ENCODE data around the gene TUBA4A.
"Not testable (repeated sequence)": the region's sequence is repeated elsewhere in the genome, so short reads cannot be mapped to it uniquely, and the experiment has no call there.

Gene TUBA4A

GRCh38 chr2:219292616-219293015, 38.9 kb upstream of the TUBA4A start:
- Histone ChIP-seq H3K9me3 (ENCODE audit: control insufficient read depth in 1 of 2, low read length in 2 of 2) (no peaks in the 10 kb centered on the region), H3K36me3 (ENCODE audit: control insufficient read depth in 1 of 2, insufficient read depth in 2 of 2, low read length in 2 of 2) (no peaks in the 10 kb centered on the region), H3K4me1 (ENCODE audit: control insufficient read depth in 1 of 2, insufficient read depth in 2 of 2, low read length in 2 of 2) (peaks cover 3 to 15% of the 10 kb centered on the region in 2 donors), H3K27me3 (ENCODE audit: low read depth, low read length) (no peaks in the 10 kb centered on the region), H3K27ac (ENCODE audit: low read length) (no peak overlapping the region), H3K4me3 (ENCODE audit: low read depth in 1 of 2, low read length in 2 of 2) (no peak overlapping the region)

- Histone ChIP-seq H3K27ac (ENCODE audit: low read length) (no peak overlapping the region), H3K27me3 (ENCODE audit: low read depth, low read length) (no peaks in the 10 kb centered on the region), H3K4me3 (ENCODE audit: low read depth in 1 of 2, low read length in 2 of 2) (no peak overlapping the region), H3K4me1 (ENCODE audit: control insufficient read depth in 1 of 2, insufficient read depth in 2 of 2, low read length in 2 of 2) (peaks cover 3 to 15% of the 10 kb centered on the region in 2 donors), H3K36me3 (ENCODE audit: control insufficient read depth in 1 of 2, insufficient read depth in 2 of 2, low read length in 2 of 2) (no peaks in the 10 kb centered on the region), H3K9me3 (ENCODE audit: control insufficient read depth in 1 of 2, low read length in 2 of 2) (no peaks in the 10 kb centered on the region)
Observed at GRCh38 chr2:219291910-219292490, 38.3 kb upstream of the TUBA4A start.

- no peaks in the 10 kb centered on the region for H3K27me3 ChIP-seq (ENCODE audit: low read depth, low read length)
- H3K4me3 ChIP-seq (ENCODE audit: low read depth in 1 of 2, low read length in 2 of 2) = no peak overlapping the region
- H3K4me1 ChIP-seq (ENCODE audit: control insufficient read depth in 1 of 2, insufficient read depth in 2 of 2, low read length in 2 of 2) = peaks cover 3 to 15% of the 10 kb centered on the region in 2 donors
- no peaks in the 10 kb centered on the region for H3K36me3 ChIP-seq (ENCODE audit: control insufficient read depth in 1 of 2, insufficient read depth in 2 of 2, low read length in 2 of 2)
- no peaks in the 10 kb centered on the region for H3K9me3 ChIP-seq (ENCODE audit: control insufficient read depth in 1 of 2, low read length in 2 of 2)
- no peak overlapping the region for H3K27ac ChIP-seq (ENCODE audit: low read length)
Observed at GRCh38 chr2:219291394-219291793, 37.7 kb upstream of the TUBA4A start.

- H3K4me1 ChIP-seq (ENCODE audit: control insufficient read depth in 1 of 2, insufficient read depth in 2 of 2, low read length in 2 of 2) = peaks cover 3 to 16% of the 10 kb centered on the region in 2 donors
- no peak overlapping the region for H3K27ac ChIP-seq (ENCODE audit: low read length)
Observed at GRCh38 chr2:219290381-219291171, 36.9 kb upstream of the TUBA4A start.

GRCh38 chr2:219289537-219290361, 36.0 kb upstream of the TUBA4A start:
- H3K4me3 ChIP-seq (ENCODE audit: low read depth in 1 of 2, low read length in 2 of 2) = no peak overlapping the region
- peaks cover 7 to 10% of the 10 kb centered on the region in 2 donors for H3K36me3 ChIP-seq (ENCODE audit: control insufficient read depth in 1 of 2, insufficient read depth in 2 of 2, low read length in 2 of 2)
- no peaks in the 10 kb centered on the region for H3K9me3 ChIP-seq (ENCODE audit: control insufficient read depth in 1 of 2, low read length in 2 of 2)
- H3K27ac ChIP-seq (ENCODE audit: low read length) = no peak overlapping the region
- peaks cover 3 to 22% of the 10 kb centered on the region in 2 donors for H3K4me1 ChIP-seq (ENCODE audit: control insufficient read depth in 1 of 2, insufficient read depth in 2 of 2, low read length in 2 of 2)
- H3K27me3 ChIP-seq (ENCODE audit: low read depth, low read length) = no peaks in the 10 kb centered on the region

More at GRCh38 chr2:219290381-219291171, 36.9 kb upstream of the TUBA4A start:
- Histone ChIP-seq H3K27me3 (ENCODE audit: low read depth, low read length) (no peaks in the 10 kb centered on the region), H3K9me3 (ENCODE audit: control insufficient read depth in 1 of 2, low read length in 2 of 2) (no peaks in the 10 kb centered on the region), H3K4me3 (ENCODE audit: low read depth in 1 of 2, low read length in 2 of 2) (no peak overlapping the region), H3K36me3 (ENCODE audit: control insufficient read depth in 1 of 2, insufficient read depth in 2 of 2, low read length in 2 of 2) (peaks cover 0 to 2% of the 10 kb centered on the region in 2 donors)

GRCh38 chr2:219289195-219289536, 35.4 kb upstream of the TUBA4A start:
- no peaks in the 10 kb centered on the region for H3K9me3 ChIP-seq (ENCODE audit: control insufficient read depth in 1 of 2, low read length in 2 of 2)
- H3K36me3 ChIP-seq (ENCODE audit: control insufficient read depth in 1 of 2, insufficient read depth in 2 of 2, low read length in 2 of 2) = peaks cover 12 to 15% of the 10 kb centered on the region in 2 donors
- H3K27me3 ChIP-seq (ENCODE audit: low read depth, low read length) = no peaks in the 10 kb centered on the region
- H3K4me1 ChIP-seq (ENCODE audit: control insufficient read depth in 1 of 2, insufficient read depth in 2 of 2, low read length in 2 of 2) = peaks cover 3 to 19% of the 10 kb centered on the region in 2 donors
- H3K27ac ChIP-seq (ENCODE audit: low read length) = no peak overlapping the region
- no peak overlapping the region for H3K4me3 ChIP-seq (ENCODE audit: low read depth in 1 of 2, low read length in 2 of 2)

GRCh38 chr2:219287580-219288265, 34.0 kb upstream of the TUBA4A start:
- no peaks in the 10 kb centered on the region for H3K9me3 ChIP-seq (ENCODE audit: control insufficient read depth in 1 of 2, low read length in 2 of 2)
- no peak overlapping the region for H3K4me3 ChIP-seq (ENCODE audit: low read depth in 1 of 2, low read length in 2 of 2)
- peaks cover 3 to 18% of the 10 kb centered on the region in 2 donors for H3K4me1 ChIP-seq (ENCODE audit: control insufficient read depth in 1 of 2, insufficient read depth in 2 of 2, low read length in 2 of 2)
- no peaks in the 10 kb centered on the region for H3K27me3 ChIP-seq (ENCODE audit: low read depth, low read length)
- H3K27ac ChIP-seq (ENCODE audit: low read length) = no peak overlapping the region
- peaks cover 23 to 29% of the 10 kb centered on the region in 2 donors for H3K36me3 ChIP-seq (ENCODE audit: control insufficient read depth in 1 of 2, insufficient read depth in 2 of 2, low read length in 2 of 2)

- not testable (repeated sequence) for H3K4me3 ChIP-seq (ENCODE audit: low read depth in 1 of 2, low read length in 2 of 2); H3K27ac ChIP-seq (ENCODE audit: low read length); H3K27me3 ChIP-seq (ENCODE audit: low read depth, low read length); H3K9me3 ChIP-seq (ENCODE audit: control insufficient read depth in 1 of 2, low read length in 2 of 2)
- Histone ChIP-seq H3K36me3 (ENCODE audit: control insufficient read depth in 1 of 2, insufficient read depth in 2 of 2, low read length in 2 of 2) (peaks cover 30 to 36% of the 10 kb centered on the region in 2 donors), H3K4me1 (ENCODE audit: control insufficient read depth in 1 of 2, insufficient read depth in 2 of 2, low read length in 2 of 2) (peaks cover 3 to 18% of the 10 kb centered on the region in 2 donors)
Observed at GRCh38 chr2:219287116-219287440, 33.4 kb upstream of the TUBA4A start.

- no peak overlapping the region for H3K27ac ChIP-seq (ENCODE audit: low read length)
- no peaks in the 10 kb centered on the region for H3K27me3 ChIP-seq (ENCODE audit: low read depth, low read length)
- H3K36me3 ChIP-seq (ENCODE audit: control insufficient read depth in 1 of 2, insufficient read depth in 2 of 2, low read length in 2 of 2) = peaks cover 35 to 41% of the 10 kb centered on the region in 2 donors
- no peaks in the 10 kb centered on the region for H3K9me3 ChIP-seq (ENCODE audit: control insufficient read depth in 1 of 2, low read length in 2 of 2)
- no peak overlapping the region for H3K4me3 ChIP-seq (ENCODE audit: low read depth in 1 of 2, low read length in 2 of 2)
- H3K4me1 ChIP-seq (ENCODE audit: control insufficient read depth in 1 of 2, insufficient read depth in 2 of 2, low read length in 2 of 2) = peaks cover 3 to 23% of the 10 kb centered on the region in 2 donors
Observed at GRCh38 chr2:219286436-219287115, 32.9 kb upstream of the TUBA4A start.

- Histone ChIP-seq H3K27me3 (ENCODE audit: low read depth, low read length) (no peaks in the 10 kb centered on the region), H3K9me3 (ENCODE audit: control insufficient read depth in 1 of 2, low read length in 2 of 2) (no peaks in the 10 kb centered on the region), H3K36me3 (ENCODE audit: control insufficient read depth in 1 of 2, insufficient read depth in 2 of 2, low read length in 2 of 2) (peaks cover 40 to 47% of the 10 kb centered on the region in 2 donors), H3K4me1 (ENCODE audit: control insufficient read depth in 1 of 2, insufficient read depth in 2 of 2, low read length in 2 of 2) (peaks cover 3 to 29% of the 10 kb centered on the region in 2 donors), H3K27ac (ENCODE audit: low read length) (no peak overlapping the region), H3K4me3 (ENCODE audit: low read depth in 1 of 2, low read length in 2 of 2) (no peak overlapping the region)
Observed at GRCh38 chr2:219285894-219286425, 32.2 kb upstream of the TUBA4A start.
